HEK293 (cell line): ENCODE results near the gene LASP1.
A peak's percentile ranks its signal among the peaks of the same experiment; 100 is the strongest.

Experiments used
- GLIS2 ChIP-seq: fragments of 450-650 bp; formaldehyde crosslinking; IDR thresholded peaks from 2 replicates; pipeline ENCODE4 v1.5.1; 2016; ENCODE audit warnings: missing biosample characterization, missing genetic modification characterization
- HOXD13 ChIP-seq: sonication (generic); formaldehyde crosslinking; IDR thresholded peaks from 2 replicates; pipeline ENCODE4 v1.8.0; 2022; ENCODE audit warnings: missing genetic modification reagents, borderline replicate concordance
- KLF1 ChIP-seq: fragments of 450-650 bp; formaldehyde crosslinking; IDR thresholded peaks from 2 replicates; pipeline ENCODE4 v1.5.1; 2016; ENCODE audit warnings: missing biosample characterization, missing genetic modification characterization
- TSHZ1 ChIP-seq: fragments of 450-650 bp; formaldehyde crosslinking; IDR thresholded peaks from 2 replicates; pipeline ENCODE4 v1.5.1; 2016; ENCODE audit warnings: missing biosample characterization, missing genetic modification characterization, borderline replicate concordance
- WT1 ChIP-seq: fragments of 450-650 bp; formaldehyde crosslinking; IDR thresholded peaks from 2 replicates; pipeline ENCODE4 v1.5.1; 2016; ENCODE audit warnings: missing biosample characterization, missing genetic modification characterization
- ZNF169 ChIP-seq: fragments of 450-650 bp; formaldehyde crosslinking; IDR thresholded peaks from 2 replicates; pipeline ENCODE4 v1.5.1; 2016; ENCODE audit warnings: missing biosample characterization, missing genetic modification characterization
- ZNF2 ChIP-seq: fragments of 450-650 bp; formaldehyde crosslinking; IDR thresholded peaks from 2 replicates; pipeline ENCODE4 v1.5.1; 2016; ENCODE audit warnings: missing biosample characterization, missing genetic modification characterization
- ZNF23 ChIP-seq: fragments of 450-650 bp; formaldehyde crosslinking; IDR thresholded peaks from 2 replicates; pipeline ENCODE4 v1.5.1; 2016; ENCODE audit warnings: missing biosample characterization, missing genetic modification characterization, borderline replicate concordance
- ZNF350 ChIP-seq: fragments of 450-650 bp; formaldehyde crosslinking; IDR thresholded peaks from 2 replicates; pipeline ENCODE4 v1.5.0; 2017; ENCODE audit warnings: missing biosample characterization, mild to moderate bottlenecking, missing genetic modification characterization
- ZNF354C ChIP-seq: fragments of 450-650 bp; formaldehyde crosslinking; IDR thresholded peaks from 2 replicates; pipeline ENCODE4 v1.5.1; 2016; ENCODE audit warnings: missing biosample characterization, missing genetic modification characterization, low read depth, borderline replicate concordance
- ZNF391 ChIP-seq: fragments of 450-650 bp; formaldehyde crosslinking; IDR thresholded peaks from 2 replicates; pipeline ENCODE4 v1.5.1; 2016; ENCODE audit warnings: low read depth, missing biosample characterization, missing genetic modification characterization, borderline replicate concordance
- ZNF426 ChIP-seq: fragments of 450-650 bp; formaldehyde crosslinking; IDR thresholded peaks from 2 replicates; pipeline ENCODE4 v1.5.1; 2017; ENCODE audit warnings: missing biosample characterization, missing genetic modification characterization, mild to moderate bottlenecking, inconsistent platforms, moderate library complexity
- ZNF433 ChIP-seq: fragments of 450-650 bp; formaldehyde crosslinking; IDR thresholded peaks from 2 replicates; pipeline ENCODE4 v1.5.1; 2016; ENCODE audit warnings: missing biosample characterization, missing genetic modification characterization, low read depth
- ZNF518A ChIP-seq: fragments of 450-650 bp; formaldehyde crosslinking; conservative IDR thresholded peaks from 2 replicates; pipeline ENCODE4 v1.5.1; 2016; ENCODE audit warnings: low read depth, missing biosample characterization, missing genetic modification characterization
- ZNF530 ChIP-seq: fragments of 450-650 bp; formaldehyde crosslinking; IDR thresholded peaks from 2 replicates; pipeline ENCODE4 v1.5.1; 2016; ENCODE audit warnings: low read depth, missing biosample characterization, missing genetic modification characterization
- ZNF585B ChIP-seq: fragments of 450-650 bp; formaldehyde crosslinking; IDR thresholded peaks from 2 replicates; pipeline ENCODE4 v1.5.1; 2016; ENCODE audit warnings: missing biosample characterization, missing genetic modification characterization
- ZNF610 ChIP-seq: fragments of 450-650 bp; formaldehyde crosslinking; IDR thresholded peaks from 2 replicates; pipeline ENCODE4 v1.5.1; 2016; ENCODE audit warnings: missing biosample characterization, missing genetic modification characterization, borderline replicate concordance
- ZNF621 ChIP-seq: fragments of 450-650 bp; formaldehyde crosslinking; IDR thresholded peaks from 2 replicates; pipeline ENCODE4 v1.5.1; 2017; ENCODE audit warnings: missing biosample characterization, missing genetic modification characterization
- ZNF701 ChIP-seq: fragments of 450-650 bp; formaldehyde crosslinking; IDR thresholded peaks from 2 replicates; pipeline ENCODE4 v1.5.1; 2016; ENCODE audit warnings: missing biosample characterization, missing genetic modification characterization
- ZNF777 ChIP-seq: fragments of 450-650 bp; formaldehyde crosslinking; IDR thresholded peaks from 2 replicates; pipeline ENCODE4 v1.5.1; 2017; ENCODE audit warnings: missing biosample characterization, missing genetic modification characterization, borderline replicate concordance
- ZNF837 ChIP-seq: fragments of 450-650 bp; formaldehyde crosslinking; IDR thresholded peaks from 2 replicates; pipeline ENCODE4 v1.5.1; 2016; ENCODE audit warnings: missing biosample characterization, missing genetic modification characterization
- ZSCAN16 ChIP-seq: fragments of 450-650 bp; formaldehyde crosslinking; IDR thresholded peaks from 2 replicates; pipeline ENCODE4 v1.5.1; 2016; ENCODE audit warnings: missing biosample characterization, missing genetic modification characterization
- ZSCAN23 ChIP-seq: fragments of 450-650 bp; formaldehyde crosslinking; IDR thresholded peaks from 2 replicates; pipeline ENCODE4 v1.5.1; 2016; ENCODE audit warnings: missing biosample characterization, missing genetic modification characterization
- TF ChIP-seq, protein P1 (sequence below): fragments of 450-650 bp; formaldehyde crosslinking; IDR thresholded peaks from 2 replicates; pipeline ENCODE4 v1.5.1; 2016; ENCODE audit warnings: missing biosample characterization, missing genetic modification characterization
- TF ChIP-seq, protein P2 (sequence below): fragments of 450-650 bp; formaldehyde crosslinking; optimal IDR thresholded peaks from 2 replicates; pipeline ENCODE3; 2016; ENCODE audit warnings: missing biosample characterization, mild to moderate bottlenecking, missing genetic modification characterization
- TF ChIP-seq, protein P3 (sequence below): fragments of 450-650 bp; formaldehyde crosslinking; IDR thresholded peaks from 2 replicates; pipeline ENCODE4 v1.5.1; 2017; ENCODE audit warnings: missing biosample characterization, missing genetic modification characterization

The LASP1 gene

DNA sequence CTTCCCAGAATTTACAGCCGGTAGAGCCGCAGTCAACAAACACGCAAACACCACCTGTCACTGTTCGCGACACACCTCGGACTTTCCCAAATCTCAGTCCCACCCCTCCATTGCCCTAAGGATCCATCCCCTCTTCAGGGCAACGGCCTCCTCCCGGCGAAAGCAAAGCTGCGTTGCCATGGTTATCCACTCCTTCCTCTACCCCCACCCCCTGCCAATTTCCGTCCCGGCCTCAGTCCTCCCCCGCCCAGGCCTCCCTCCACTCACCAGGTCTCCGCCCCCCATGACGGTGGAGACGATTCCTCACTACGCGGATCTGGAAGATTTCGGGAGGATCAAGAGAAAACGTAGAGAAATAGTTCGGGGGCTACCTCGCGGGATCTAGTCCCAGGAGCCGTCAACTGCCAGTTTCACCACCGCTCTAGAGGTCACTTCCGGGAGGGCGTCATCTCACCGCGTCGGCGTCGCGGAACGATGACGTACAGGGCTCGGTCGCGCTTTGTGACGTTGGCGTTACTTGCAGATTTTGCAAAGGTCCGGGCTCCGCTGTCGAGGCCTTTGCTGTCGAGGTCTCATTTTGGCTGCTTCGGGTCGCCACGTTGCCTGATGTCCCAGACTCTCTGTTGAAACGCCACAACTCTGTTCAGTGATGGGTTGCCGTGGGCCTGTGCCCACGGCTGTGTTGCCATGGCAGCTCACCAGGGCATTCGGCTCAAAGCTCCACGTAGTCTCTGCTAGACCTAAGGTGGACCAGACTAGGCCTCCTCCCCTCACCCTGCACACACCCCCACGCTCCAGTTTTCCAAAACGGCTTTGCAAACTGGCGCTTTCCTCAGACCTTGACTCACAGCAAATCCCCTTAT is 44.7 kb upstream of the LASP1 start, which contains the start of gene CWC25 (continued):
- 0 out of 2 replicates have a peak, but pooled peaks have one; percentile 28 for TF ChIP-seq WT1 (tag by site-specific recombination)
- no peak for TF ChIP-seq ZNF426 (tag by site-specific recombination)
- TF ChIP-seq ZNF433 (tag by site-specific recombination), result no peak
- no peak for TF ChIP-seq ZSCAN16 (tag by site-specific recombination)
- no peak for TF ChIP-seq ZNF701 (tag by site-specific recombination)
- no peak; the same call in 1 of the 2 replicates for TF ChIP-seq KLF1 (tag by site-specific recombination)
- TF ChIP-seq, protein P1, sequence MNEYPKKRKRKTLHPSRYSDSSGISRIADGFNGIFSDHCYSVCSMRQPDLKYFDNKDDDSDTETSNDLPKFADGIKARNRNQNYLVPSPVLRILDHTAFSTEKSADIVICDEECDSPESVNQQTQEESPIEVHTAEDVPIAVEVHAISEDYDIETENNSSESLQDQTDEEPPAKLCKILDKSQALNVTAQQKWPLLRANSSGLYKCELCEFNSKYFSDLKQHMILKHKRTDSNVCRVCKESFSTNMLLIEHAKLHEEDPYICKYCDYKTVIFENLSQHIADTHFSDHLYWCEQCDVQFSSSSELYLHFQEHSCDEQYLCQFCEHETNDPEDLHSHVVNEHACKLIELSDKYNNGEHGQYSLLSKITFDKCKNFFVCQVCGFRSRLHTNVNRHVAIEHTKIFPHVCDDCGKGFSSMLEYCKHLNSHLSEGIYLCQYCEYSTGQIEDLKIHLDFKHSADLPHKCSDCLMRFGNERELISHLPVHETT (tag by site-specific recombination), result peak; percentile 99
- TF ChIP-seq, protein P2, sequence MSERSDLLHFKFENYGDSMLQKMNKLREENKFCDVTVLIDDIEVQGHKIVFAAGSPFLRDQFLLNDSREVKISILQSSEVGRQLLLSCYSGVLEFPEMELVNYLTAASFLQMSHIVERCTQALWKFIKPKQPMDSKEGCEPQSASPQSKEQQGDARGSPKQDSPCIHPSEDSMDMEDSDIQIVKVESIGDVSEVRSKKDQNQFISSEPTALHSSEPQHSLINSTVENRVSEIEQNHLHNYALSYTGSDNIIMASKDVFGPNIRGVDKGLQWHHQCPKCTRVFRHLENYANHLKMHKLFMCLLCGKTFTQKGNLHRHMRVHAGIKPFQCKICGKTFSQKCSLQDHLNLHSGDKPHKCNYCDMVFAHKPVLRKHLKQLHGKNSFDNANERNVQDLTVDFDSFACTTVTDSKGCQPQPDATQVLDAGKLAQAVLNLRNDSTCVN (tag by site-specific recombination), result peak; percentile 28
- TF ChIP-seq ZNF621 (tag by site-specific recombination), result no peak
- TF ChIP-seq ZNF777 (tag by site-specific recombination), result no peak
- TF ChIP-seq ZNF610 (tag by site-specific recombination), result peak; percentile 76; the same call in 1 of the 2 replicates
- TF ChIP-seq ZNF585B (tag by site-specific recombination), result no peak
- peak; percentile 64; the same call in 1 of the 2 replicates for TF ChIP-seq ZNF391 (tag by site-specific recombination)
- peak; percentile 48; the same call in 1 of the 2 replicates for TF ChIP-seq GLIS2
- TF ChIP-seq ZNF350, result no peak
- peak; percentile 66; the same call in 1 of the 2 replicates for TF ChIP-seq TSHZ1 (tag by site-specific recombination)
- TF ChIP-seq ZNF23 (tag by site-specific recombination), result no peak
- TF ChIP-seq HOXD13 (CRISPR knock-in tag), result no peak
- no peak for TF ChIP-seq ZNF169 (tag by site-specific recombination)
- TF ChIP-seq ZSCAN23 (tag by site-specific recombination), result peak; percentile 76; the same call in 1 of the 2 replicates
- TF ChIP-seq ZNF837, result no peak
- TF ChIP-seq ZNF530 (tag by site-specific recombination), result no peak
- TF ChIP-seq ZNF2 (tag by site-specific recombination), result peak; percentile 71
- TF ChIP-seq ZNF518A (tag by site-specific recombination), result peak; percentile 80
- no peak for TF ChIP-seq ZNF354C (tag by site-specific recombination)
- TF ChIP-seq, protein P3, sequence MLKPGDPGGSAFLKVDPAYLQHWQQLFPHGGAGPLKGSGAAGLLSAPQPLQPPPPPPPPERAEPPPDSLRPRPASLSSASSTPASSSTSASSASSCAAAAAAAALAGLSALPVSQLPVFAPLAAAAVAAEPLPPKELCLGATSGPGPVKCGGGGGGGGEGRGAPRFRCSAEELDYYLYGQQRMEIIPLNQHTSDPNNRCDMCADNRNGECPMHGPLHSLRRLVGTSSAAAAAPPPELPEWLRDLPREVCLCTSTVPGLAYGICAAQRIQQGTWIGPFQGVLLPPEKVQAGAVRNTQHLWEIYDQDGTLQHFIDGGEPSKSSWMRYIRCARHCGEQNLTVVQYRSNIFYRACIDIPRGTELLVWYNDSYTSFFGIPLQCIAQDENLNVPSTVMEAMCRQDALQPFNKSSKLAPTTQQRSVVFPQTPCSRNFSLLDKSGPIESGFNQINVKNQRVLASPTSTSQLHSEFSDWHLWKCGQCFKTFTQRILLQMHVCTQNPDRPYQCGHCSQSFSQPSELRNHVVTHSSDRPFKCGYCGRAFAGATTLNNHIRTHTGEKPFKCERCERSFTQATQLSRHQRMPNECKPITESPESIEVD (tag by site-specific recombination), result no peak
